GM18517 (cell line): ENCODE data around the gene MIF4GD.
"Not testable (repeated sequence)": the region's sequence is repeated elsewhere in the genome, so short reads cannot be mapped to it uniquely, and the experiment has no call there.

Source experiments
- ATAC-seq: cut with Tn5 transposase; IDR thresholded peaks from one replicate; pipeline ENCODE4 v1.9.1; 2021; ENCODE audit warnings: mild to moderate bottlenecking, moderate library complexity; ENCODE audit not compliant: unreplicated experiment

MIF4GD gene

GRCh38 chr17:75262112-75262606 is 8.9 kb downstream of the MIF4GD start:
- ATAC-seq, result peak; percentile 1

GRCh38 chr17:75261336-75262111 is 9.5 kb downstream of the MIF4GD start, which contains the start of the genes GGA3 and MRPS7:
TSS of gene GGA3 (minus strand) at chr17:75261606. CDS start at chr17:75261587, 19 bp downstream.
TSS of gene MRPS7 (plus strand) at chr17:75261879. CDS start at chr17:75261901, 22 bp downstream.
- ATAC-seq, result peak; percentile 84

- ATAC-seq, result peak; percentile 29
Observed at GRCh38 chr17:75260641-75261335, 10.2 kb downstream of the MIF4GD start.

- ATAC-seq, result not testable (repeated sequence)
Observed at GRCh38 chr17:75257228-75257627, 13.8 kb downstream of the MIF4GD start.

- ATAC-seq, result not testable (repeated sequence)
Observed at GRCh38 chr17:75255954-75256698, 14.9 kb downstream of the MIF4GD start.

GRCh38 chr17:75252039-75252816 is 18.8 kb downstream of the MIF4GD start:
- ATAC-seq, result no peak

GRCh38 chr17:75250009-75250471 is 21.0 kb downstream of the MIF4GD start:
- peak; percentile 87 for ATAC-seq

GRCh38 chr17:75249564-75249963 is 21.5 kb downstream of the MIF4GD start:
- no peak for ATAC-seq

- ATAC-seq, result no peak
Observed at GRCh38 chr17:75246404-75246803, 24.6 kb downstream of the MIF4GD start.

GRCh38 chr17:75245011-75245410 is 26.0 kb downstream of the MIF4GD start:
- ATAC-seq, result no peak

GRCh38 chr17:75244133-75244866 is 26.7 kb downstream of the MIF4GD start:
- no peak for ATAC-seq

- no peak for ATAC-seq
Observed at GRCh38 chr17:75242461-75243042, 28.5 kb downstream of the MIF4GD start.

GRCh38 chr17:75241996-75242460 is 29.0 kb downstream of the MIF4GD start:
- no peak for ATAC-seq

GRCh38 chr17:75241502-75241901 is 29.5 kb downstream of the MIF4GD start:
- no peak for ATAC-seq

- ATAC-seq, result no peak
Observed at GRCh38 chr17:75241143-75241430, 29.9 kb downstream of the MIF4GD start.

- no peak for ATAC-seq
Observed at GRCh38 chr17:75240394-75241142, 30.5 kb downstream of the MIF4GD start.

GRCh38 chr17:75239778-75240393 is 31.1 kb downstream of the MIF4GD start:
- ATAC-seq, result no peak

- ATAC-seq, result no peak
Observed at GRCh38 chr17:75239214-75239613, 31.8 kb downstream of the MIF4GD start.
